HAP-1 (cell line): ENCODE measurements around the gene GPRIN1.

Source experiments
- DNase-seq, 2 experiments: peaks; one replicate each; pipeline ENCODE4 v3.0.0-alpha.2; 2016 to 2020; ENCODE audit warnings: low spot score in 2 of 2
- H3K27me3 ChIP-seq: fragments of 250-450 bp; sonication (Bioruptor Pico); 2 replicates; pipeline ENCODE4 v1.5.1; 2020; ENCODE audit warnings: low read depth, mild to moderate bottlenecking, moderate library complexity
- H3K36me3 ChIP-seq: fragments of 250-450 bp; sonication (Bioruptor Pico); replicated peaks from 2 replicates; pipeline ENCODE4 v1.5.1; 2020; ENCODE audit warnings: mild to moderate bottlenecking
- H3K4me1 ChIP-seq: fragments of 250-450 bp; sonication (Bioruptor Pico); 2 replicates; pipeline ENCODE4 v1.5.1; 2020; ENCODE audit warnings: mild to moderate bottlenecking
- H3K4me3 ChIP-seq: fragments of 250-450 bp; sonication (Bioruptor Pico); 2 replicates; pipeline ENCODE4 v1.5.1; 2020; ENCODE audit warnings: mild to moderate bottlenecking, moderate library complexity
- H3K9me3 ChIP-seq: fragments of 250-450 bp; sonication (Bioruptor Pico); 2 replicates; pipeline ENCODE4 v1.5.1; 2020; ENCODE audit warnings: mild to moderate bottlenecking, moderate library complexity
- in situ Hi-C: fragments of 300-500 bp; cut with MboI; formaldehyde crosslinking; loops from 3 replicates; pipeline ENCODE4 v1.14.3; 2020; ENCODE audit warnings: low sequenced_read_pairs, inconsistent platforms, mixed read lengths

Gene GPRIN1

DNA sequence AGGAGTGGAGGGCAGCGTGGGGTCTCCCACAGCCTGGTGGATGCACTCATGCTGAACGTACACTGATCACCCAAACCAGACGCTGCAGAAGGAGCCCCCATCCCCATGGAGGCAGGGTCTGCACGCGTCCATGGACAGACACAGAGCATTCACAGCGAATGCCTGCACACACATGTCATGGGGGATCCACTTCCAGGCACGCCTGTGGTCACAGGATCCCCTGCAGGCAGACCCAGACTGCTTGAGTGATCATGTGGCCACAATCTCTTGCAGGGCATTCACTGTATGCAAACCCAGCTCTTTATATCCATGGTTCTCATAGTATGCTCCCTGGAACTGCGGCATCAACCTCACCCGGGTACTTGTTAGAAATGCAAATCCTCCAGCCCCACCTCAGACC, 15.0 kb upstream of the GPRIN1 start:
- Histone ChIP-seq H3K9me3 (no peaks in the 10 kb centered on the region), H3K4me3 (no peak overlapping the region), H3K27me3 (peaks cover 2% of the 10 kb centered on the region), H3K4me1 (no peaks in the 10 kb centered on the region; the same call in 1 of the 2 replicates), H3K36me3 (no peaks in the 10 kb centered on the region)
- no peak for DNase-seq
- in situ Hi-C loops, result no loop called here

GRCh38 chr5:176624142-176624541, 14.2 kb upstream of the GPRIN1 start:
- no peak for DNase-seq
- Histone ChIP-seq H3K4me1 (no peaks in the 10 kb centered on the region), H3K27me3 (no peaks in the 10 kb centered on the region)

GRCh38 chr5:176621661-176622079, 11.7 kb upstream of the GPRIN1 start:
- Histone ChIP-seq H3K27me3 (no peaks in the 10 kb centered on the region), H3K9me3 (no peaks in the 10 kb centered on the region), H3K4me3 (no peak overlapping the region), H3K4me1 (no peaks in the 10 kb centered on the region; the same call in 1 of the 2 replicates), H3K36me3 (no peaks in the 10 kb centered on the region)
- DNase-seq, result no peak
- in situ Hi-C loops, result no loop called here

More at GRCh38 chr5:176624142-176624541, 14.2 kb upstream of the GPRIN1 start:
- in situ Hi-C loops, result no loop called here
- Histone ChIP-seq H3K9me3 (no peaks in the 10 kb centered on the region), H3K4me3 (no peak overlapping the region), H3K36me3 (no peaks in the 10 kb centered on the region)

DNA sequence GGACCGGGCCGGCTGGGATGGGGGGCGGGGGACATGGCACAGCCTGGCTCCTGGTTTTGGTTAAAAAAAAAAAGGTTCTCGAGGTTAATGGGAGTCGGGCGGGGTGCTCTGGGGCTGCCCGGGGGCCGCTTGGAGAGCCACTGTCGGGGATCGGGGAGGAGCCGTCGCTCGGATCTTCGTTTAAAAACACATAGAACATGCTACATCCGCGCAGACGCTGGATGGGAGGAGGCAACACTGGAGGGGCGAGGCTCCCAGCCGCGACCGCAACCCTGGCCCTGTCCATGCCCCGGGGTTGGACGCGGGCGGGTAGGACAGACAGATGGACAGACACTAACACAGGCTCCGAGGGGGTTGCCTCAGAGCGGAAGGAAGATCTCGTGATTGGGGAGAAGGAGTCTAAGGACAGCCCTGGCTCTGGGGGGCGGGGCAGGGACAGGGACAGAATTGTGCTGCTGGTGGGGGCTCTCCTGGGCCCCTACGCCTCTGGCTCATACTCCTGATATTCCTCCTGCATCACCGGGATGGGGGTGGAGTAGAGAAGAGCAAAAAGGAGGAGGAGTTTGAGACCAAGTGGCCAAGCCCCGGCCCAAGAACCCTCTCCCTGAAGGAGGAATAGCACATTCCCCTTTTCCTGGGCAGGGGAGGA, 10.5 kb upstream of the GPRIN1 start:
- Histone ChIP-seq H3K4me1 (no peaks in the 10 kb centered on the region; the same call in 1 of the 2 replicates), H3K9me3 (no peaks in the 10 kb centered on the region), H3K4me3 (no peak overlapping the region), H3K36me3 (no peaks in the 10 kb centered on the region), H3K27me3 (0 out of 2 replicates have a peak, but pooled peaks cover 5% of the 10 kb centered on the region)
- in situ Hi-C loops, result no loop called here
- DNase-seq, result no peak

- Histone ChIP-seq H3K4me3 (no peak overlapping the region), H3K27me3 (0 out of 2 replicates have a peak, but pooled peaks cover 5% of the 10 kb centered on the region)
- in situ Hi-C loops, result no loop called here
These were observed 9.8 kb upstream of the GPRIN1 start for GRCh38 chr5:176619569-176620332.

DNA sequence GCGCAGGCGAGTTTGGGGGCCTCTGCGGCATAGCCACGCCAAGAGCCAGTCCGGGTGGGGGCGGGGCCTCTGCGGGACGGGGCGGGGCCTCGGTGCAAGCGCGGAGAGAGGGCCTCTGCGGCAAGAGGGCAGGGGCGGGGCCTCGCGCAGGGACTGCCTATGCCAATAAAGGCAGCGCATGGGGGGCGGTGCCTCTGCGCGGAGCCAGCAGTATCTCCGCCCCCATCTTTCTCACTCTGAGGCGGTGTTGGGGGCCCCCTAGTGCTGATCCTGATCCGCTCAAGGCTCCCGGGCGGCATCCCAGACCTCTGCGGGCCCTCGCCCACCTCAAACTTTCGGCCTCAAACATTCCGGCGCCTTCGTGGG, 9.2 kb upstream of the GPRIN1 start:
- peak; percentile 94 to 97 for DNase-seq
- no peaks in the 10 kb centered on the region; the same call in 1 of the 2 replicates for H3K4me1 ChIP-seq
- in situ Hi-C loops, result no loop called here

More at GRCh38 chr5:176619569-176620332, 9.8 kb upstream of the GPRIN1 start:
- no peaks in the 10 kb centered on the region for H3K9me3 ChIP-seq
- no peaks in the 10 kb centered on the region for H3K36me3 ChIP-seq
- H3K4me1 ChIP-seq, result no peaks in the 10 kb centered on the region; the same call in 1 of the 2 replicates
- DNase-seq, result no peak

GRCh38 chr5:176618783-176619182, 8.8 kb upstream of the GPRIN1 start:
- in situ Hi-C loops, result no loop called here
- Histone ChIP-seq H3K36me3 (no peaks in the 10 kb centered on the region), H3K9me3 (no peaks in the 10 kb centered on the region), H3K4me3 (no peak overlapping the region), H3K4me1 (no peaks in the 10 kb centered on the region; the same call in 1 of the 2 replicates), H3K27me3 (0 out of 2 replicates have a peak, but pooled peaks cover 5% of the 10 kb centered on the region)
- DNase-seq, result no peak

More for the DNA sequence above, 9.2 kb upstream of the GPRIN1 start:
- Histone ChIP-seq H3K9me3 (no peaks in the 10 kb centered on the region), H3K4me3 (no peak overlapping the region), H3K27me3 (0 out of 2 replicates have a peak, but pooled peaks cover 5% of the 10 kb centered on the region), H3K36me3 (no peaks in the 10 kb centered on the region)

- Histone ChIP-seq H3K4me1 (no peaks in the 10 kb centered on the region; the same call in 1 of the 2 replicates), H3K36me3 (no peaks in the 10 kb centered on the region), H3K9me3 (no peaks in the 10 kb centered on the region), H3K4me3 (no peak overlapping the region), H3K27me3 (0 out of 2 replicates have a peak, but pooled peaks cover 5% of the 10 kb centered on the region)
- in situ Hi-C loops, result no loop called here
- no peak for DNase-seq
These were observed 6.6 kb upstream of the GPRIN1 start for GRCh38 chr5:176616511-176616910.

DNA sequence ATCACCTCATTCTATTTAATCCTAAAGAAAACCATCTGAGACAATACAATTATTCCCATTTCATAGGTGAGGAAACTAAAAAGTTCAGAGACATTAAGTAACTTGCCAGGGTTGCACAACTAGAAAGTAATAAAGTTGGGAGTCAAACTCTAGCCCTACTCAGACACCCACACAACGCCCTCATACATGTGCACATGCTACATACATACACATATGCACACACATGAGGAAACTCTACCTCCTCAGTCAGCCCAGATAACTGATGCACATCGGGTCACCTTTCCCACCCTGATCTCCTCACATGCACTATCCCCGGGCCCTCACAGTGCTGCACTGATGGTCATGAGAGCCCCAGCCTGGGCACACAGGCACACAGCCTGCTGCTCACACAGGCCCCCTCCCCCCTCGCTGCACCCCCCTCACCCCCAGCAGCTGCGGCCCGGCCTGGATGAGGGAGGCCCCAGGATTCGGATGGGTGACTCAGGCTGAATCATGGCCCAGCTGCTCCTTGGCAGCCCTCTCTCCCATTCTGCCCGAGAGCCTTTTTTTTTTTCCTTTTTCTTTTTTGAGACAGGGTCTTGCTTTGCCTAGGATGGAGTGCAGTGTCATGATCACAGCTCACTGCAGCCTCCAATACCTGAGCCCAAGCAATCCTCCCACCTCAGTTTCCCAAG, 5.0 kb upstream of the GPRIN1 start:
- H3K36me3 ChIP-seq, result no peaks in the 10 kb centered on the region
- no peaks in the 10 kb centered on the region; the same call in 1 of the 2 replicates for H3K4me1 ChIP-seq
- no peak for DNase-seq
- in situ Hi-C loops, result no loop called here
- 0 out of 2 replicates have a peak, but pooled peaks cover 5% of the 10 kb centered on the region for H3K27me3 ChIP-seq
- no peaks in the 10 kb centered on the region for H3K9me3 ChIP-seq
- H3K4me3 ChIP-seq, result no peak overlapping the region

DNA sequence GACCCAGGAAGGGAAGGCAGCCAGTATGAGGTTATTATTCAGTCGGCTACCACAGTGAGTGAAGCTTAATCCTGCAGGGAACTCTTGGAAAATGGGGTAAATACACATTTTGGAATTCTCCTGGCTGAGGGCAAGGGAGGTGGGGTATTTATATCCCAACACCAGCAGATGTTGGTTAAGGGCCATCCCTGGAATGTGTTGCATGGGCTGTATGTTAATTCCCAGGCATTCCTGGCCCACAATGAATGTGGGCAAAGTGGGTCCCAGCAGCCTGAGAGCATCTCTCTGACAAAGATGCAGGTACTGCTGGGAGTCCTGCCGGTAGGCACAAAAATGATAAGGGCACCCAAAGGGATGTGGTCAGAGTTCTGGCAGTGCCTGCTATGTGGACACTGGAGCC, 2.9 kb upstream of the GPRIN1 start:
- Histone ChIP-seq H3K36me3 (no peaks in the 10 kb centered on the region), H3K4me1 (no peaks in the 10 kb centered on the region), H3K27me3 (0 out of 2 replicates have a peak, but pooled peaks cover 5% of the 10 kb centered on the region), H3K4me3 (no peak overlapping the region), H3K9me3 (no peaks in the 10 kb centered on the region)
- DNase-seq, result no peak
- in situ Hi-C loops, result no loop called here

GRCh38 chr5:176612008-176612407, 2.1 kb upstream of the GPRIN1 start:
- in situ Hi-C loops, result no loop called here
- H3K27me3 ChIP-seq, result 0 out of 2 replicates have a peak, but pooled peaks cover 5% of the 10 kb centered on the region
- H3K4me3 ChIP-seq, result no peak overlapping the region
- no peak for DNase-seq
- no peaks in the 10 kb centered on the region for H3K4me1 ChIP-seq
- H3K36me3 ChIP-seq, result no peaks in the 10 kb centered on the region
- H3K9me3 ChIP-seq, result no peaks in the 10 kb centered on the region

DNA sequence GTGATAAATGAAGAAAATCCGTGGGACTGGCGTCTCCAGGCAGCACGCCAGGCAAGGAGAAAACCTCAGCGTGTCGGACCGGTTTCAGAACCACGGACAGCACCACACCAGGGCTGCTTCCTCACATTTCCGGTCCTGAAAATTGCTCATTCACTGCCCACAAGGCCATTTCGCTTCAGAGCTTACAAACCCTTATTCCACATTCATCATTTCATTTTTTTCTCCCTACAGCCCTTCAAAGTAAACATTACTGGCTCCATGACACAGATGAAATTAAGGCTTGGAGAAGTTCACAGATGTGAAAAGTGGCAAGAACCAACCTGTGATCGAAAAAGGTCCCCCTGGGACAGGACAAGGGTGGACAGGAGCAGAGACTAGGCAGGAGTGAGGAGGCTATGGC, 1.5 kb upstream of the GPRIN1 start:
- no peaks in the 10 kb centered on the region for H3K9me3 ChIP-seq
- H3K4me1 ChIP-seq, result no peaks in the 10 kb centered on the region
- no peak overlapping the region for H3K4me3 ChIP-seq
- in situ Hi-C loops, result no loop called here
- peak; percentile 50 to 86 for DNase-seq
- 0 out of 2 replicates have a peak, but pooled peaks cover 5% of the 10 kb centered on the region for H3K27me3 ChIP-seq
- H3K36me3 ChIP-seq, result no peaks in the 10 kb centered on the region

- Histone ChIP-seq H3K27me3 (no peaks in the 10 kb centered on the region), H3K4me3 (peak overlapping the region; percentile 45), H3K4me1 (no peaks in the 10 kb centered on the region), H3K9me3 (no peaks in the 10 kb centered on the region), H3K36me3 (no peaks in the 10 kb centered on the region)
- peak in 1 of 2 experiments; percentile 59 for DNase-seq
- in situ Hi-C loops, result no loop called here
These were observed 448 bp upstream of the GPRIN1 start for GRCh38 chr5:176610435-176610773.
